Endothelial cell of umbilical vein (primary cell): ENCODE data around the gene AHI1. TPM values are rescaled to one million over a fixed set of nuclear protein-coding genes. Genes with fewer than 3 reads are reported as not detected.

Experiments used
- BruUV-seq: library from RNA; stranded (reverse); fragments of 400-500 nt; replicated peaks from 2 replicates; lab custom pipeline; 2021; lab: Mats Ljungman, UMichigan
- CTCF ChIA-PET: fragments of 300-600, 350-600 bp; sonication (Branson Sonifier 250); formaldehyde crosslinking; loops from one replicate; lab custom pipeline; 2021; ENCODE audit warnings: antibody characterized with exemption, inconsistent platforms; lab: Charles Lee
- POLR2A ChIA-PET: fragments of 300-600, 350-600 bp; sonication (Branson Sonifier 250); formaldehyde crosslinking; loops from one replicate; lab custom pipeline; 2021; ENCODE audit warnings: antibody characterized with exemption, inconsistent platforms; lab: Charles Lee
- DNase-seq: peaks from one replicate; pipeline ENCODE4 v3.0.0-alpha.2; 2011; ENCODE audit warnings: low read depth, low spot score
- FAIRE-seq: peaks from 2 replicates; lab custom pipeline; 2011; peaks lifted over from hg19 to GRCh38; lab: Jason Lieb, UNC
- H2AFZ ChIP-seq: 2 replicates; pipeline ENCODE4 v1.6.0; 2012; ENCODE audit warnings: low read depth, low read length, control low read depth, inconsistent platforms
- H3K27ac ChIP-seq: 2 replicates; pipeline ENCODE4 v1.5.1; 2011; ENCODE audit warnings: low read depth, mild to moderate bottlenecking, control low read depth, low read length, moderate library complexity; ENCODE audit not compliant: insufficient read depth
- H3K27me3 ChIP-seq, 2 experiments: 2 replicates each; pipeline versions ENCODE4 v1.6.0 to v1.6.1; 2011; ENCODE audit warnings: low read length in 2 of 2, mixed read lengths in 1 of 2; ENCODE audit not compliant: control insufficient read depth in 2 of 2, insufficient read depth in 2 of 2
- H3K36me3 ChIP-seq, 2 experiments: 2 replicates in 1 of 2; 3 replicates in 1 of 2; pipeline ENCODE4 v1.5.1; 2011; ENCODE audit warnings: low read length in 2 of 2, mild to moderate bottlenecking in 1 of 2, moderate library complexity in 1 of 2; ENCODE audit not compliant: control insufficient read depth in 2 of 2, insufficient read depth in 2 of 2; ENCODE audit errors: extremely low read depth in 1 of 2
- H3K4me1 ChIP-seq: 3 replicates; pipeline ENCODE4 v1.5.1; 2011; ENCODE audit warnings: mild to moderate bottlenecking, low read length; ENCODE audit not compliant: control insufficient read depth, insufficient read depth; ENCODE audit errors: extremely low read depth
- H3K4me2 ChIP-seq: 2 replicates; pipeline ENCODE4 v1.6.1; 2011; ENCODE audit warnings: low read length, control low read depth, mixed read lengths; ENCODE audit not compliant: insufficient read depth
- H3K4me3 ChIP-seq, 3 experiments: fragments of 200-600 bp in 1 of 3; sonication (generic), shearing (Covaris generic) in 1 of 3; replicated peaks in 1 of 3; 2 replicates each; pipeline ENCODE4 v1.5.1; 2011 to 2016; ENCODE audit warnings: control low read depth in 3 of 3, low read length in 3 of 3, mild to moderate bottlenecking in 2 of 3, inconsistent platforms in 1 of 3, low read depth in 1 of 3, moderate library complexity in 1 of 3; ENCODE audit not compliant: insufficient read depth in 1 of 3
- H3K79me2 ChIP-seq: 2 replicates; pipeline ENCODE4 v1.6.0; 2012; ENCODE audit warnings: low read length, inconsistent platforms; ENCODE audit not compliant: control insufficient read depth, insufficient read depth
- H3K9ac ChIP-seq: replicated peaks from 2 replicates; pipeline ENCODE3; 2011; ENCODE audit warnings: low read length, control low read depth; ENCODE audit not compliant: insufficient read depth; ENCODE audit errors: extremely low read depth
- H3K9me1 ChIP-seq: replicated peaks from 3 replicates; pipeline ENCODE4 v1.6.0; 2011; ENCODE audit warnings: mild to moderate bottlenecking, low read length; ENCODE audit not compliant: control insufficient read depth, insufficient read depth; ENCODE audit errors: extremely low read depth
- H3K9me3 ChIP-seq: replicated peaks from 2 replicates; pipeline ENCODE4 v1.5.1; 2012; ENCODE audit warnings: low read length, inconsistent platforms; ENCODE audit not compliant: control insufficient read depth, insufficient read depth
- H4K20me1 ChIP-seq: replicated peaks from 2 replicates; pipeline ENCODE3; 2011; ENCODE audit warnings: mild to moderate bottlenecking, low read length; ENCODE audit not compliant: control insufficient read depth, insufficient read depth; ENCODE audit errors: extremely low read depth
- CTCF ChIP-seq, 2 donors: IDR thresholded peaks; 1 replicate in 1 of 2; 2 replicates in 1 of 2; pipeline ENCODE4 v1.5.1; 2011; ENCODE audit warnings: low read length in 2 of 2, mild to moderate bottlenecking in 2 of 2, moderate library complexity in 2 of 2, control low read depth in 1 of 2, inconsistent platforms in 1 of 2, low read depth in 1 of 2; ENCODE audit not compliant: insufficient read depth in 1 of 2; ENCODE audit errors: extremely low read depth in 1 of 2
- EZH2 ChIP-seq: IDR thresholded peaks from 2 replicates; pipeline ENCODE4 v1.6.1; 2012; ENCODE audit warnings: borderline replicate concordance, low read depth, mild to moderate bottlenecking, moderate library complexity, low read length, inconsistent platforms; ENCODE audit not compliant: severe bottlenecking
- FOS ChIP-seq: IDR thresholded peaks from 2 replicates; pipeline ENCODE4 v1.6.1; 2011; ENCODE audit warnings: mild to moderate bottlenecking, low read length, moderate library complexity, borderline replicate concordance; ENCODE audit not compliant: insufficient read depth
- GATA2 ChIP-seq: IDR thresholded peaks from 2 replicates; pipeline ENCODE4 v1.7.0; 2011; ENCODE audit warnings: low read depth, mild to moderate bottlenecking, moderate library complexity, mixed read lengths, low read length; ENCODE audit not compliant: insufficient read length, insufficient read depth
- JUN ChIP-seq: IDR thresholded peaks from 2 replicates; pipeline ENCODE4 v1.6.1; 2011; ENCODE audit warnings: borderline replicate concordance, low read depth; ENCODE audit not compliant: insufficient read length, insufficient read depth
- MYC ChIP-seq: IDR thresholded peaks from one replicate; pipeline ENCODE4 v1.6.1; 2011; ENCODE audit warnings: mild to moderate bottlenecking, low read depth, low read length
- POLR2A ChIP-seq: IDR thresholded peaks from 2 replicates; pipeline ENCODE4 v1.6.1; 2012; ENCODE audit warnings: low read depth, mild to moderate bottlenecking, control low read depth, low read length
- POLR2AphosphoS5 ChIP-seq: IDR thresholded peaks from 2 replicates; pipeline ENCODE4 v1.6.1; 2012; ENCODE audit warnings: low read depth, mild to moderate bottlenecking, control low read depth, low read length, moderate library complexity; ENCODE audit not compliant: insufficient read depth
- dilution Hi-C: fragments of 300-500 bp; cut with MboI; formaldehyde crosslinking; loops from one replicate; pipeline ENCODE4 v1.15.0; 2019; ENCODE audit warnings: low sequenced_read_pairs; ENCODE audit not compliant: extremely low pct_ligation_motif_present
- intact Hi-C: fragments of 100-400 bp; cut with micrococcal nuclease; formaldehyde crosslinking; loops from one replicate; pipeline ENCODE4 v1.10.0; 2022
- polyA plus RNA-seq, 4 experiments: library from polyadenylated mRNA; depleted of rRNA in 3 of 4; stranded (reverse) in 3 of 4; unstranded in 1 of 4; fragments of >200 nt; gene quantifications; 2 replicates each; pipeline versions ENCODE4 v1.2.1 to v1.2.3, GENCODE V29; 2011 to 2012; ENCODE audit warnings: missing spikeins in 1 of 4
- total RNA-seq: library from RNA; stranded (reverse); gene quantifications from 2 replicates; pipeline ENCODE4 v1.2.3, GENCODE V29; 2021
- TF ChIP-seq, protein P1 (sequence below): IDR thresholded peaks from 2 replicates; pipeline ENCODE4 v1.6.1; 2011; ENCODE audit not compliant: insufficient read depth, insufficient read length

The AHI1 gene
- total and polyA plus RNA-seq, 2 donors (not counting 3 experiments of a cell fraction or from before 2014, with no cell fraction given) = 5.1 to 20.7 TPM

DNA sequence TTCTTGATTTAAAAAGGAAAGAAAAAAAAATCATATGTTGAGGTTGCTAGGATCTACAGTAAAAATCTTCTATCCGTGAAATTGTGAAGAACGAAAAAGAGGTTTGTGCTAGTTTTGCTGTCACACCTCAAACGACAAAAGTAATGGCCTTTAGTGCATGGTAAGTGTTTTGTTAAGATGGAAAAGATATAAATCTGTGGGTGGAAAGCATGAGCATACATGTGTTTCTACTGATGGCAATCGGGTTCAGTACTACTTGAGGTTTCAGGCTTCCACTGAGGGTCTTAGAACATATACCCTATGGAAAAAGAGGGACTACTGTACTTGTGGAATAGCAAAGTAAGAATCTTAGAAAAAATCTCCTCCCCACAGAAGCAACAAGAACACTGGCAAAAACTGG is 58.0 kb downstream of the AHI1 start:
- Histone ChIP-seq H2AFZ (no peak overlapping the region), H3K4me1 (peaks cover 4% of the 10 kb centered on the region), H3K9me3 (no peaks in the 10 kb centered on the region), H3K27ac (no peak overlapping the region), H3K79me2 (no peaks in the 10 kb centered on the region), H3K36me3 (no peaks in the 10 kb centered on the region), H3K27me3 (no peaks in the 10 kb centered on the region), H3K9me1 (no peaks in the 10 kb centered on the region), H3K4me3 (no peak overlapping the region), H3K4me2 (no peak overlapping the region), H3K9ac (no peak overlapping the region), H4K20me1 (no peaks in the 10 kb centered on the region)
- FAIRE-seq = peak; percentile 12
- peak; percentile 1 for DNase-seq
- TF ChIP-seq POLR2AphosphoS5 (no peak), CTCF (IDR thresholded peaks at IDR 0.05; ENCODE audit: extremely low read depth in 1 of 2, insufficient read depth in 1 of 2, low read depth in 1 of 2, low read length in 2 of 2) (no peak), MYC (no peak), GATA2 (no peak), FOS (no peak), POLR2A (no peak), EZH2 (no peak), JUN (no peak)
- TF ChIP-seq, protein P1, sequence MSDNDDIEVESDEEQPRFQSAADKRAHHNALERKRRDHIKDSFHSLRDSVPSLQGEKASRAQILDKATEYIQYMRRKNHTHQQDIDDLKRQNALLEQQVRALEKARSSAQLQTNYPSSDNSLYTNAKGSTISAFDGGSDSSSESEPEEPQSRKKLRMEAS = no peak
- no TSS peak for BruUV-seq
- dilution Hi-C loops (no loop called here), intact Hi-C loops (loop anchor here (1.0 to 5.0 kb wide), 2 partner anchors 294 to 1317 kb away; no protein-coding TSS in a partner anchor)
- POLR2A ChIA-PET = no interaction called here
- CTCF ChIA-PET = interaction anchor here (0.7 to 1.8 kb wide), 10 partner anchors 9 to 1317 kb away, joined by 3 to 23 read pairs (median 3); no protein-coding TSS in a partner anchor
